Ectodermal cell (in vitro differentiated cells): ENCODE measurements around the gene MALT1.
"Not testable (repeated sequence)": the region's sequence is repeated elsewhere in the genome, so short reads cannot be mapped to it uniquely, and the experiment has no call there.

Experiments
- H3K27ac ChIP-seq: 2 replicates; pipeline ENCODE4 v1.7.0; 2013; ENCODE audit warnings: mild to moderate bottlenecking, low read depth, low read length; ENCODE audit not compliant: insufficient read depth, poor library complexity, severe bottlenecking
- H3K27me3 ChIP-seq: 2 replicates; pipeline ENCODE4 v1.7.0; 2013; ENCODE audit warnings: mild to moderate bottlenecking, low read length; ENCODE audit not compliant: insufficient read depth, control insufficient read depth, poor library complexity, severe bottlenecking
- H3K36me3 ChIP-seq: one replicate; pipeline ENCODE4 v1.7.0; 2013; ENCODE audit warnings: low read length; ENCODE audit not compliant: control insufficient read depth, insufficient read depth
- H3K4me1 ChIP-seq: one replicate; pipeline ENCODE4 v1.7.0; 2013; ENCODE audit warnings: low read length; ENCODE audit not compliant: control insufficient read depth, insufficient read depth
- H3K4me3 ChIP-seq: 2 replicates; pipeline ENCODE4 v1.7.0; 2013; ENCODE audit warnings: low read depth, low read length, control low read depth; ENCODE audit not compliant: insufficient read depth
- H3K9me3 ChIP-seq: 2 replicates; pipeline ENCODE4 v1.7.0; 2013; ENCODE audit warnings: mild to moderate bottlenecking, low read length, moderate library complexity; ENCODE audit not compliant: control insufficient read depth
- WGBS, 2 experiments: methylation state at CpG; one replicate each; pipeline ENCODE4 v1.1.7; 2013; ENCODE audit warnings: missing lambda C conversion rate in 2 of 2; 5-methylcytosine and 5-hydroxymethylcytosine counted together

Gene MALT1

GRCh38 chr18:58639237-58639636 lies 32.0 kb upstream of the MALT1 start:
- WGBS, 2 experiments, result 66 to 73% methylated on average over 2 of the region's 2 CpGs
- H3K36me3 ChIP-seq, result no peaks in the 10 kb centered on the region
- H3K27me3 ChIP-seq, result no peaks in the 10 kb centered on the region
- H3K27ac ChIP-seq, result no peak overlapping the region
- peaks cover 15% of the 10 kb centered on the region for H3K4me1 ChIP-seq
- no peaks in the 10 kb centered on the region for H3K9me3 ChIP-seq
- no peak overlapping the region for H3K4me3 ChIP-seq

GRCh38 chr18:58639751-58640427 lies 31.4 kb upstream of the MALT1 start:
- Histone ChIP-seq H3K4me3 (no peak overlapping the region), H3K4me1 (peaks cover 15% of the 10 kb centered on the region), H3K27ac (no peak overlapping the region), H3K36me3 (no peaks in the 10 kb centered on the region), H3K27me3 (no peaks in the 10 kb centered on the region), H3K9me3 (no peaks in the 10 kb centered on the region)
- 12 to 24% methylated on average over 3 to 5 of the region's 5 CpGs for WGBS, 2 experiments

GRCh38 chr18:58640428-58640805 lies 30.8 kb upstream of the MALT1 start:
- Histone ChIP-seq H3K36me3 (no peaks in the 10 kb centered on the region), H3K27me3 (no peaks in the 10 kb centered on the region), H3K4me3 (no peak overlapping the region), H3K9me3 (no peaks in the 10 kb centered on the region), H3K27ac (no peak overlapping the region), H3K4me1 (peaks cover 15% of the 10 kb centered on the region)
- 49 to 54% methylated on average over 4 of the region's 4 CpGs for WGBS, 2 experiments

GRCh38 chr18:58640891-58641610 lies 30.2 kb upstream of the MALT1 start:
- Histone ChIP-seq H3K27ac (no peak overlapping the region), H3K4me3 (no peak overlapping the region), H3K9me3 (no peaks in the 10 kb centered on the region), H3K36me3 (no peaks in the 10 kb centered on the region), H3K4me1 (peaks cover 15% of the 10 kb centered on the region), H3K27me3 (no peaks in the 10 kb centered on the region)
- WGBS, 2 experiments, result 83 to 85% methylated on average over 7 of the region's 7 CpGs

- not testable (repeated sequence) for H3K36me3 ChIP-seq, H3K27me3 ChIP-seq, H3K9me3 ChIP-seq, H3K4me3 ChIP-seq, H3K27ac ChIP-seq
- WGBS, 2 experiments, result 93 to 94% methylated on average over 6 of the region's 6 CpGs
- H3K4me1 ChIP-seq, result peaks cover 15% of the 10 kb centered on the region
Observed at GRCh38 chr18:58643557-58643956, 27.7 kb upstream of the MALT1 start.

- no peaks in the 10 kb centered on the region for H3K36me3 ChIP-seq
- H3K4me3 ChIP-seq, result no peak overlapping the region
- no peaks in the 10 kb centered on the region for H3K27me3 ChIP-seq
- H3K27ac ChIP-seq, result no peak overlapping the region
- no peaks in the 10 kb centered on the region for H3K9me3 ChIP-seq
- H3K4me1 ChIP-seq, result peaks cover 9% of the 10 kb centered on the region
- WGBS, 2 experiments, result 87 to 94% methylated on average over 5 of the region's 5 CpGs
Observed at GRCh38 chr18:58645398-58645797, 25.9 kb upstream of the MALT1 start.

- Histone ChIP-seq H3K27me3 (no peaks in the 10 kb centered on the region), H3K9me3 (no peaks in the 10 kb centered on the region), H3K36me3 (no peaks in the 10 kb centered on the region), H3K27ac (no peak overlapping the region), H3K4me1 (no peaks in the 10 kb centered on the region), H3K4me3 (no peak overlapping the region)
- WGBS, 2 experiments, result 90 to 92% methylated on average over 4 of the region's 4 CpGs
Observed at GRCh38 chr18:58646334-58646862, 24.9 kb upstream of the MALT1 start.

- no peaks in the 10 kb centered on the region for H3K27me3 ChIP-seq
- H3K36me3 ChIP-seq, result no peaks in the 10 kb centered on the region
- no peaks in the 10 kb centered on the region for H3K9me3 ChIP-seq
- H3K4me3 ChIP-seq, result no peak overlapping the region
- H3K27ac ChIP-seq, result no peak overlapping the region
- WGBS, 2 experiments, result 86% methylated on average over 1 of the region's 1 CpG; no CpG with 5 or more reads in 1 of the 2 experiments
- no peaks in the 10 kb centered on the region for H3K4me1 ChIP-seq
Observed at GRCh38 chr18:58649966-58650816, 21.1 kb upstream of the MALT1 start.

- H3K27me3 ChIP-seq, H3K4me3 ChIP-seq, H3K36me3 ChIP-seq, H3K9me3 ChIP-seq, H3K27ac ChIP-seq, H3K4me1 ChIP-seq: not testable (repeated sequence)
- 95 to 97% methylated on average over 10 of the region's 10 CpGs for WGBS, 2 experiments
Observed at GRCh38 chr18:58650830-58651229, 20.4 kb upstream of the MALT1 start.
